AG09319 (cell line): Measurements from ENCODE around the gene CTXN3.

Experiments
- DNase-seq: peaks from one replicate; pipeline ENCODE4 v3.0.0-alpha.2; 2010; ENCODE audit warnings: low read depth; ENCODE audit errors: extremely low read depth
- TF ChIP-seq, protein P1 (sequence below): IDR thresholded peaks from 2 replicates; pipeline ENCODE4 v1.5.1; 2011; ENCODE audit warnings: low read depth, mild to moderate bottlenecking, inconsistent platforms, low read length, moderate library complexity

The CTXN3 gene

GRCh38 chr5:127685662-127686061 is 36.8 kb downstream of the CTXN3 start:
- no peak for DNase-seq
- TF ChIP-seq, protein P1, sequence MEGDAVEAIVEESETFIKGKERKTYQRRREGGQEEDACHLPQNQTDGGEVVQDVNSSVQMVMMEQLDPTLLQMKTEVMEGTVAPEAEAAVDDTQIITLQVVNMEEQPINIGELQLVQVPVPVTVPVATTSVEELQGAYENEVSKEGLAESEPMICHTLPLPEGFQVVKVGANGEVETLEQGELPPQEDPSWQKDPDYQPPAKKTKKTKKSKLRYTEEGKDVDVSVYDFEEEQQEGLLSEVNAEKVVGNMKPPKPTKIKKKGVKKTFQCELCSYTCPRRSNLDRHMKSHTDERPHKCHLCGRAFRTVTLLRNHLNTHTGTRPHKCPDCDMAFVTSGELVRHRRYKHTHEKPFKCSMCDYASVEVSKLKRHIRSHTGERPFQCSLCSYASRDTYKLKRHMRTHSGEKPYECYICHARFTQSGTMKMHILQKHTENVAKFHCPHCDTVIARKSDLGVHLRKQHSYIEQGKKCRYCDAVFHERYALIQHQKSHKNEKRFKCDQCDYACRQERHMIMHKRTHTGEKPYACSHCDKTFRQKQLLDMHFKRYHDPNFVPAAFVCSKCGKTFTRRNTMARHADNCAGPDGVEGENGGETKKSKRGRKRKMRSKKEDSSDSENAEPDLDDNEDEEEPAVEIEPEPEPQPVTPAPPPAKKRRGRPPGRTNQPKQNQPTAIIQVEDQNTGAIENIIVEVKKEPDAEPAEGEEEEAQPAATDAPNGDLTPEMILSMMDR: no peak

GRCh38 chr5:127686424-127686823 is 37.5 kb downstream of the CTXN3 start:
- TF ChIP-seq, protein P1: no peak
- DNase-seq: no peak

DNA sequence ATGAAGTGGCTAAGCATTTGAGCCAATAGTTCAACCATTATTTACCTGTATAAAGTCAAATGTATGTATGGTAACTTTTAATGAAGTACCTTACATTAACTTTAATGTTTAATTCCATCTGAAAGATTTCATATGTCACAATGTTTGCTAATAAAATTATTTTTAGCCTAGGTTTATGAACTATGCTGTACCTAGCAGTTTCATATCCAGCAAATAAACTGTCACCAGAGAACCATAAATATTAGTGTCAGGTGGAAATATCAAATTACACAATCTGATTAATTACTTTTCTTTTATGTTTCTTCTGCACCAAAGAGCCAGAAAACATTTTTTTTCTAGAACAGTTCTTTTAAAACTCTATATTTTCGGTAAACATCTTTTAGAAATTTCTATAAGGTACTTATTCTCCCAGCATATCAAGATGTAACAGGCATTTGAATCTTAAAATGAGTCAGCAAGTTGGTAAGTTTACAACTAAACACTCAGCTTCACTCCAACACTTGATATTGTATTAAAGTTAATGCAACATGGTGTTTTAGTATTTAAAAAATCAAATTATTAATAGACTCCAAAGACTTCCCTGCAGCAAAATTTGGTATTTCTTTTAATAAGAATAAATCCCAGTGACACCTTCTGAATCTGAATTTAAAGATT is 45.8 kb downstream of the CTXN3 start:
- TF ChIP-seq, protein P1: no peak

GRCh38 chr5:127695346-127695745 is 46.5 kb downstream of the CTXN3 start:
- no peak for DNase-seq
- TF ChIP-seq, protein P1: no peak

More for the DNA sequence above, 45.8 kb downstream of the CTXN3 start:
- no peak for DNase-seq

- no peak for DNase-seq
- TF ChIP-seq, protein P1: no peak
Observed at GRCh38 chr5:127696683-127697082, 47.8 kb downstream of the CTXN3 start.

DNA sequence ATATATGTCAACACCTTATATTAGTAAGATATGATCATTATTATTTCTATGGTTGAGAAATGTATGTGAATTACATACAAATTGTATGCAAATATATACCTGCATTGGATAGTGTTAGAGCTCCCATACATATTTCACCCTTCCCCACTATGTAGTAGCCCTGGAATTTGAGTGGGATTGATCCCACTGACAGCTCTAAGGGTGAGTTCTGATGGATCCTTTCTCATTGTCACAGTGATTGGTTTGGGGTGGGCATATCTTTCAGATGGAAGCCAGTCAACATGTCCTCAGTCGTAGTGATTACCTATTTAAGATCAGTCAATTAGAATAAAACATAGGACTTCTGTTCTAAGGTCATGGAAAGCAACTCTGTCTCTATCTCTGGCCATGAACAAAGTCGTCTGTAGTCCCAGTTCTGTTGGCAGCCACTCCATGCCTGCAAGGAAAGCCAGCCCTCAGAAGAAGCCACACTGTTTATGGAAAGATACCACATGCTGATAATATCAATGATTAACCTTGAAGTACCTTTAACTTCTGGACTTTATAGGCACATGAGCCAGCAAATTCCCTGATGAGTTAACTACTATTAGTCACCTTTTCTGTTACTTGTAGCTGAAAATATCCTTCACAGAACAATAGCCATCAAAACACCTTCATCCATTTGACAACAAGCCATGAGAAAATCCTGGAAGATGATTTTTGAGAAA is 49.2 kb downstream of the CTXN3 start:
- TF ChIP-seq, protein P1: no peak
- DNase-seq: no peak

DNA sequence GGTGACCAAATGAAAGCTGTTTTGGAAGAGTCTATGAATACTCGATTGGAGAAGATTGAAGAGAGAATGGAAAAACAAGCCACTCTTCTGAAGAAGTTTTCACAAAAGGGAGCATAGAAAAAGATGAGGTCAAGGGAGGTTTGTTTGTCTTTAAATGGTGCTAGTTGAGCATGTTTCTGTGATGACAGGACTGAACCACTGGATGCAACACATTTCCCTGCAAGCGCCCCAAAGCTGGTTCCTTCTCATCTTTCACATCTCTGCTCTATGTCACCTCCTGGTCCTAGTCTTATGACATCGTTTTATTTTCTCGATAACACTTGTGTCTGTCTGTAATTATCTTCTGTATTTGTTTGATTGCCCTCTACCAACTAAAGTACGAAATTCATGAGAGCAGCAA is 50.5 kb downstream of the CTXN3 start:
- TF ChIP-seq, protein P1: no peak
- no peak for DNase-seq
